Fibroblast of the conjunctiva (primary cell): ENCODE results near the gene SMIM38.
"Not testable (repeated sequence)": the region's sequence is repeated elsewhere in the genome, so short reads cannot be mapped to it uniquely, and the experiment has no call there.

Experiments used
- DNase-seq: peaks from one replicate; pipeline ENCODE4 v3.0.0-alpha.2; 2010; ENCODE audit warnings: low read depth

Gene SMIM38

GRCh38 chr11:69140161-69140560 is 15.6 kb upstream of the SMIM38 start:
- DNase-seq, result not testable (repeated sequence)

- DNase-seq, result no peak
These were observed 15.1 kb upstream of the SMIM38 start for GRCh38 chr11:69140635-69141034.

- no peak for DNase-seq
These were observed 14.0 kb upstream of the SMIM38 start for GRCh38 chr11:69141742-69142141.

GRCh38 chr11:69142895-69143294 is 12.8 kb upstream of the SMIM38 start:
- DNase-seq, result no peak

- no peak for DNase-seq
These were observed 11.3 kb upstream of the SMIM38 start for GRCh38 chr11:69144316-69145049.

GRCh38 chr11:69145050-69145380 is 10.7 kb upstream of the SMIM38 start:
- peak; percentile 47 for DNase-seq

- no peak for DNase-seq
These were observed 7.4 kb upstream of the SMIM38 start for GRCh38 chr11:69148377-69148762.

- no peak for DNase-seq
These were observed 6.9 kb upstream of the SMIM38 start for GRCh38 chr11:69148806-69149205.

GRCh38 chr11:69149338-69150045 is 6.2 kb upstream of the SMIM38 start:
- DNase-seq, result not testable (repeated sequence)

- no peak for DNase-seq
These were observed 5.6 kb upstream of the SMIM38 start for GRCh38 chr11:69150175-69150574.

- DNase-seq, result no peak
These were observed 3.9 kb upstream of the SMIM38 start for GRCh38 chr11:69151836-69152235.

GRCh38 chr11:69152733-69153421 is 2.9 kb upstream of the SMIM38 start:
- no peak for DNase-seq

- no peak for DNase-seq
These were observed 2.1 kb upstream of the SMIM38 start for GRCh38 chr11:69153661-69154060.

- DNase-seq, result no peak
These were observed 1.4 kb upstream of the SMIM38 start for GRCh38 chr11:69154211-69154913.

- DNase-seq, result no peak
These were observed 815 bp upstream of the SMIM38 start for GRCh38 chr11:69154938-69155301.

- DNase-seq, result no peak
These were observed 502 bp downstream of the SMIM38 start for GRCh38 chr11:69156235-69156639.

GRCh38 chr11:69156673-69157155 is 979 bp downstream of the SMIM38 start:
- no peak for DNase-seq

GRCh38 chr11:69157156-69157821 is 1.6 kb downstream of the SMIM38 start:
- DNase-seq, result no peak

- DNase-seq, result no peak
These were observed 2.1 kb downstream of the SMIM38 start for GRCh38 chr11:69157822-69158231.

GRCh38 chr11:69158301-69159149 is 2.8 kb downstream of the SMIM38 start:
- no peak for DNase-seq
